Measurements from ENCODE around the gene CKS1B.

GRCh38 chr1:154966111-154966510 is 8.4 kb upstream of the CKS1B start:
- TF ChIP-seq CREB1 (IDR thresholded peaks at IDR 0.05; ENCODE audit: low read depth) (no peak), YY1 (IDR thresholded peaks at IDR 0.05; ENCODE audit: low read depth) (no peak), CEBPB (IDR thresholded peaks at IDR 0.05) (no peak), EP300 (IDR thresholded peaks at IDR 0.05; ENCODE audit: borderline replicate concordance) (no peak), USF1 (IDR thresholded peaks at IDR 0.05) (no peak), MAX (IDR thresholded peaks at IDR 0.05) (no peak), TAF1 (IDR thresholded peaks at IDR 0.05; ENCODE audit: low read depth) (no peak), REST (IDR thresholded peaks at IDR 0.05; ENCODE audit: low read depth) (no peak), TCF12 (IDR thresholded peaks at IDR 0.05; ENCODE audit: low read depth) (no peak), FOXM1 (IDR thresholded peaks at IDR 0.05; ENCODE audit: borderline replicate concordance, low read depth) (no peak)
